Mononuclear cell (primary cell): Measurements from ENCODE around the gene CNOT2. TPM values are rescaled to one million over a fixed set of nuclear protein-coding genes. Genes with fewer than 3 reads are reported as not detected.

Source experiments
- H3K27me3 ChIP-seq: 2 replicates; pipeline ENCODE4 v1.6.0; 2011; ENCODE audit warnings: low read length, control low read depth; ENCODE audit not compliant: insufficient read depth
- H3K4me1 ChIP-seq: 2 replicates; pipeline ENCODE4 v1.5.1; 2011; ENCODE audit warnings: mild to moderate bottlenecking, low read length, control low read depth; ENCODE audit not compliant: insufficient read depth
- H3K4me3 ChIP-seq: 2 replicates; pipeline ENCODE4 v1.5.1; 2011; ENCODE audit warnings: mild to moderate bottlenecking, low read length, moderate library complexity
- H3K9me3 ChIP-seq: 2 replicates; pipeline ENCODE4 v1.5.1; 2011; ENCODE audit warnings: low read depth, mild to moderate bottlenecking, control low read depth, low read length
- total RNA-seq: library from RNA; depleted of rRNA; stranded (reverse); fragments of >200 nt; gene quantifications from one replicate; pipeline ENCODE4 v1.2.3, GENCODE V29; 2012

The CNOT2 gene
- total RNA-seq, 1 donor: 420 TPM

DNA sequence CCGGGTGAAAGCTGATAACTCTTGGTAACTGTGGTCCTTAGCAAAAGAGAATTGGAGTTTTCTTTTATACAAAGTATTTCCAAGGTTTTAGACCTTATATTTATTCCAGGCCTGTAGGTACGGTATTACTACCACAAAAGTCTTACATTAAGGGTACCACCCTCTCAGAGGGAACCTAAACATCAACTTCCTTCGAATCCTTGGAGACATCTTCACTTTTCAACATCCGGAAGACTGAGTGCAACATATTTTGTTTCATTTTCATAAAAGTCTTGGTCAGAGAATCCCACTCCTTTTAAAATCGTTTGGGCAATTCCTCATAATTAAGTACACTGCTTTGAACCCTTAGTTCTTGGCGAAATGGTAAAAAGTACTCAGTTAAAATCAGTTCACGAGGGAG lies 1.2 kb downstream of the CNOT2 start:
- peaks cover 30% of the 10 kb centered on the region for H3K4me1 ChIP-seq
- H3K27me3 ChIP-seq: no peaks in the 10 kb centered on the region
- no peaks in the 10 kb centered on the region for H3K9me3 ChIP-seq
- H3K4me3 ChIP-seq: peak overlapping the region; percentile 92

DNA sequence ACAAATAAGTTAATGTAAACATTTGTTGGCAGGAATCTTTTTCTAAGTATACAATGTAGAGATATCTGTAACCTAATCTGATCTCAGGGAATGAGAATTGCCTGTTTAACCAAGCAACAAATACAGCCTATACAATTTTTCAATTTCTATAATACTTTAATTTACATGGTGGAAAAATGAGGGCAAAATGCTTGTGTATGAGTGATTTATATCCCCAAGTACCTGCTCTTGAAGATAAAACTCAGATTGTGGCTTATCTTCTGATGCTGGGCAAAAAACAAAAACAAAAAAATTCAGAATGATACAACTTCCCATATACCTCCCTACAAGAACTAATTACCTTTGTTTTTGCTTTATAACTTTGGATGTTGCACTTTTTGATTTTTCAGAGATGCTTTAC lies 2.2 kb downstream of the CNOT2 start:
- Histone ChIP-seq H3K4me1 (peaks cover 25% of the 10 kb centered on the region), H3K27me3 (no peaks in the 10 kb centered on the region), H3K4me3 (no peak overlapping the region), H3K9me3 (no peaks in the 10 kb centered on the region)

DNA sequence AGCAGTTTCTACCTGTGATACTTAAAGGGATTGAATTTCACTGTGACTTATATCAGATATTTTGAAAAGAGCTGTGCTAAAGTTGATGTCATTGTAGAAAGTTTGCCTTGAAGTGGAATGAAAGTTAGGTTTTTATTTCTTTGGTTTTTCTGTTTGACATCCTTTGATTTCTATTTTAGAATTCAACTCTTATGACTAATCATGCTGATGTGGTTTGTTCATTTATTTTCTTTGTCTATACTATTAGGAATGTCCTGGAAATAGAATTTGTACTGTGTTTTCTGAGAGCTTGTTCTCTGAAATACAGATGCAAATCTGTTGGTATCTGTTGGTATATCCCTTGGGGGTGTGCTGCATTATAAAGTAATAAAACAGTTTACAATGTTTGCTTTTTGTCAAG lies 3.3 kb downstream of the CNOT2 start:
- Histone ChIP-seq H3K4me3 (no peak overlapping the region), H3K4me1 (peaks cover 24% of the 10 kb centered on the region), H3K27me3 (no peaks in the 10 kb centered on the region), H3K9me3 (no peaks in the 10 kb centered on the region)

DNA sequence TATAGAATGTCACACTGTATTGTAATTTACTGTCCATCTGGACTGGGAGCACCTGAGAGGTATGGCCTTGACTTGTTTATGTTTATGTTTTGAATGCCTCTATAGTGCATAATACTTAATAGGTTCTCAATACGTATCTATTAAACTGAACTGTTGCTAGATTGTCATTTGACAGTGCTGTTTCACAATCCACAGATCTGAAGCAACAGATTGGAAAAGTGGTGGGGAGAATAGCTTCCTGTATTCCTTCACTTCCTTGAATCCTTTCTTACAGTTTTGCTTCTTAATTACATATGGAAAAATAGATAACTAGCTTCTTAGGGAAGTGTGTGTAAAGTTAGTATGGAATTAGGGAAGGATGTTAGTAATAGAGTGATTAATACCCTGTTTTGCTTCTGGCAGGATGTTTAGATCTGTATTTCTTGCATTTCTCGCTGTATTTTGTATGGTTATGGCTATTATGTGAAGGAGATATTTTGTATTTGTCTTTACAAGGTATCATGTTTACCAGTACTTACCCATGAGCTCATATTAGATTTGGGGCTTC lies 4.5 kb downstream of the CNOT2 start:
- no peaks in the 10 kb centered on the region for H3K27me3 ChIP-seq
- no peak overlapping the region for H3K4me3 ChIP-seq
- H3K9me3 ChIP-seq: no peaks in the 10 kb centered on the region
- peaks cover 20% of the 10 kb centered on the region for H3K4me1 ChIP-seq

DNA sequence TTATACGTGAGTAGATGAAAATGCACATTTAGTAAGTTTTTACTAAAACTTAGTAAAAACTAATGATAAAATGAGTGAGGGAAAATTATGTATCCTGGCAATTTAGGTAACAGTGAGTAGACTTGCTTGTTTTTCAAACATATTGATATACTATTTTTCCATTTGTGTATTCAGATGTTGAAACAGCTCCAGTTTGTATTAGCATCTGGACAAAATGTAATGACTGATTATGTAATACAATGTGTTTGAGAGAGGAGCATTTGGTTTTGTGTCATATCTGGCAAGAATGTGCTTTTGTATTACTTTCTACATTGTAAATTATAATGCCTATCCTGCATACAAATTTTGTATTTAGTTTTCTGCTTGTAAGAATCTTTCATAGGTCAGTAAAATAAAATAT lies 5.6 kb downstream of the CNOT2 start:
- Histone ChIP-seq H3K4me3 (no peak overlapping the region), H3K4me1 (peaks cover 20% of the 10 kb centered on the region), H3K27me3 (no peaks in the 10 kb centered on the region), H3K9me3 (no peaks in the 10 kb centered on the region)

DNA sequence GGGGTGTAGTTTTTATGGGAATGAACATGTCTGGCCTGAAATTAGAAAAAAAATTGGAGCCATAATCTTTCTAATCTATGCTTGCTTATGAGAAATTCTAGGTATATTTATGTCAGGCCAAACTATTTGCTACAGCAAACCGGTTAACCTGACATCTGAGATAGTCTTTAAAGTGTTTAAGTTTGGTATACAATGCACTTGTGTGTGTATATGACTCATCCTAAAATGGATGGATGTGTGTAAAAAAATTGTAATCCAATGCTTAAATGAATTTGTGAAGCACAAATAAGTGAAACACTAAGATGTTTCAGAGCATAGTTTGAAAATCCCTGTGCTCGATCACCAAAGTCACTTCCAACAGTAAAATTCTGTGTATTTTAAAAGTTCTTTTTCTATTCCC lies 6.7 kb downstream of the CNOT2 start:
- H3K4me1 ChIP-seq: peaks cover 13% of the 10 kb centered on the region
- H3K4me3 ChIP-seq: no peak overlapping the region
- no peaks in the 10 kb centered on the region for H3K9me3 ChIP-seq
- H3K27me3 ChIP-seq: no peaks in the 10 kb centered on the region

DNA sequence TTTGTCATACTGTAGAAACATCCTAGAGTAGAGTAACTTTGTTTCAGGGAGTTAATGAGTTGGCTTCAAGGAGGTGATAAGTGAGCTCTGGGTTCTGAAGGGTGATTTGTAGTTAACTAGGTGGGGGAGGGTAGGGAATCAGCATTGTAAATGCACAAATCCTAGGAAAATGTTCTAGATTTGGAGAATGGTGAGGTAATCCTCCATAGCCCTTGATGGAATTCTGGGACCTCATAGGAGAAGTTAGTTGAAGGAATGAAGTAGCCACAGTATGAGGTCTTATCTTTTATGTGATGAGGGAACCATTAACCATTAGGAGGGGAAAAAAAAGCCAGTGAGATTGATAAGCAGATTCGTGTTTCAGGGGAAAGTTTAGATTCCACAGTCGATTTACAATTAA lies 8.0 kb downstream of the CNOT2 start:
- Histone ChIP-seq H3K9me3 (no peaks in the 10 kb centered on the region), H3K27me3 (no peaks in the 10 kb centered on the region), H3K4me1 (peaks cover 13% of the 10 kb centered on the region), H3K4me3 (no peak overlapping the region)

DNA sequence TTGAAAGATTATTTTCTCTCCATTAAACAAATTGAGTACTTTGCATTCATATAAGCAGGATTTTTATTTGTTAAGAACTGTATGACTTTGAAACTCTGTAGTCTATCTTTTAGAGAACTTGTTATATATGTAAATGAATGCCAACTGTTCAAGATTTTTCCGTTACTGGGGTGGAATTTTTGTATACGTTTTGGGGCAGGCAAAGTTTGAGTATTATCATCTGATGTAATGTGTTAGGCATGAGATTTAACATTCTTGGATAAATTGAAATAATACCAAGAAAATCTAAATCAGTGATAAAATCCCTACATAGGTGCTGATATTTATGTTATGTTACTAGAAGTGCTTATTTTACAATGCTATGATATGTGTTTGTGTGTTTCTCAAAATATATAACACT lies 8.4 kb downstream of the CNOT2 start:
- Histone ChIP-seq H3K27me3 (no peaks in the 10 kb centered on the region), H3K4me3 (no peak overlapping the region), H3K4me1 (peaks cover 13% of the 10 kb centered on the region), H3K9me3 (no peaks in the 10 kb centered on the region)

DNA sequence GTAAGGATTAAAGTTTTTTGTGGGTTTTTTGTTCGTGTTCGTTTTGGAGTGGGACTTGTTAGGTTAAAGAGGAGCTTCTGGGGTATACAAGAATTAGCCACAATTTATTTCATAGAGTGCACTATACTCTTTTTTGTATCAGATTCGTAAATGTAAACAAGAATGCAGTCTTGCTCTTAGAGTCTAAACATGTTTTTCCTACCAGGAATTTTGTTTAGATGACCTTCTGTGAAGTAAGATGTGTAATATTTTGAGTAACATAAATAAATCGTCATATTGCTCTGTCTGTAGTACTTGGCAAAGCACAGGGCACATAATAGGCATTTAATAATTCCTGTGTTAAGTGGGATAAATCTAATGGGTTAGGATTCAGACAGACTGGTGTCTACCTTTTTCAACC lies 9.6 kb downstream of the CNOT2 start:
- no peaks in the 10 kb centered on the region for H3K27me3 ChIP-seq
- no peaks in the 10 kb centered on the region for H3K9me3 ChIP-seq
- peaks cover 4% of the 10 kb centered on the region for H3K4me1 ChIP-seq
- H3K4me3 ChIP-seq: no peak overlapping the region

DNA sequence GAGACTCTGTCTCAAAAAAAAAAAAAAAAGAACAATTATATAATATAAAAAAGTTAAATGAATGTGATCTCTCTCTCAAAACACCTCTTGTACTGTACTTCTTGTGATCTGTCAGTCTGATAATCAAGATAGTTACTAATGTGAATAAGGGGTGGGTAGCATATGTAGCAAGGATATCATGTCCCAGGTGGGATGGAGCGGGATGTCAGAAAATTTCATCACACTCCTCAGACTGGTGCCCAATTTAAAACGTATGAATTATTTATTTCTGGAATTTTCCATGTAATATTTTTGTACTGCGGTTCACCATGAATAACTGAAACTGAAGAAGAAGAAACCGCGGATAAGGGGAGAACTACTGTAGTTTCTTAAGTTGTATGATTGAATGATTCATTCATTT lies 11.0 kb downstream of the CNOT2 start:
- H3K27me3 ChIP-seq: no peaks in the 10 kb centered on the region
- no peaks in the 10 kb centered on the region for H3K9me3 ChIP-seq
- H3K4me1 ChIP-seq: peaks cover 4% of the 10 kb centered on the region
- H3K4me3 ChIP-seq: no peak overlapping the region

DNA sequence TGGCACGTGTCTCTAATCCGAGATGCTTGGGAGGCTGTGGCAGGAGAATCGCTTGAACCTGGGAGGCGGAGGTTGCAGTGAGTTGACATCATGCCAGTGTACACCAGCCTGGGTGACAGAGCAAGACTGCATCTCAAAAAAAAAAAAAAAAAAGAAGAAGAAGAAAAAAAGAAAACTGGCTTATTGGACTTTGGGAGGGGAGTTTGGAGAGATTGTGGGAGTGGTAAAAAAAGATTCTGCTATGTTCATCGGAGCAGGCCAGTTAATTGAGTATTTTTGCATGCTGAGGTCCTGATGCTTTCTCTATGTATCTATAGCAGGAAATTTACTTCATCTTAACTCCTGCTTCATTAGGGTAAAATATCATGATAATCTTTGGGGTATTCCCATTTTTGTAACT lies 11.6 kb downstream of the CNOT2 start:
- H3K4me1 ChIP-seq: peaks cover 4% of the 10 kb centered on the region
- H3K9me3 ChIP-seq: no peaks in the 10 kb centered on the region
- no peak overlapping the region for H3K4me3 ChIP-seq
- no peaks in the 10 kb centered on the region for H3K27me3 ChIP-seq

DNA sequence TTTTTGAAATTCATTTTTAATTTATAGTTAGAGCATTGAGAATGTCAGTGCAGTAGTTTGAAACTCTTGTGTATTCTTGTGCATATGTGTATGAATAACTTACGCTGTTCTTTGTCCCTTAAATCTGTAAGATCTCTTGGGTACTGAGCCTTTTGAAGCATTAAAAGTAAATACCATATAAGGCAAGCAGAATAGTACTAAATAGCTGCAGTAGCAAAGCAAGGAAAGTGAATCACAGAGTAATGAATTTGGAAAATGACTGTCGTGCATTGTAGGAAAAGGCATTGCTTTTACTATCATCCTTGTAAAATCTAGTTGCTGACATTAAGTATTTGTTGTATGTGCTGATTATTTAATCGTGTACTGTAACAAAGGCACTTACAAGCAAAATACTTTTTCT lies 12.1 kb downstream of the CNOT2 start:
- Histone ChIP-seq H3K4me1 (peaks cover 4% of the 10 kb centered on the region), H3K4me3 (no peak overlapping the region), H3K9me3 (no peaks in the 10 kb centered on the region), H3K27me3 (no peaks in the 10 kb centered on the region)

DNA sequence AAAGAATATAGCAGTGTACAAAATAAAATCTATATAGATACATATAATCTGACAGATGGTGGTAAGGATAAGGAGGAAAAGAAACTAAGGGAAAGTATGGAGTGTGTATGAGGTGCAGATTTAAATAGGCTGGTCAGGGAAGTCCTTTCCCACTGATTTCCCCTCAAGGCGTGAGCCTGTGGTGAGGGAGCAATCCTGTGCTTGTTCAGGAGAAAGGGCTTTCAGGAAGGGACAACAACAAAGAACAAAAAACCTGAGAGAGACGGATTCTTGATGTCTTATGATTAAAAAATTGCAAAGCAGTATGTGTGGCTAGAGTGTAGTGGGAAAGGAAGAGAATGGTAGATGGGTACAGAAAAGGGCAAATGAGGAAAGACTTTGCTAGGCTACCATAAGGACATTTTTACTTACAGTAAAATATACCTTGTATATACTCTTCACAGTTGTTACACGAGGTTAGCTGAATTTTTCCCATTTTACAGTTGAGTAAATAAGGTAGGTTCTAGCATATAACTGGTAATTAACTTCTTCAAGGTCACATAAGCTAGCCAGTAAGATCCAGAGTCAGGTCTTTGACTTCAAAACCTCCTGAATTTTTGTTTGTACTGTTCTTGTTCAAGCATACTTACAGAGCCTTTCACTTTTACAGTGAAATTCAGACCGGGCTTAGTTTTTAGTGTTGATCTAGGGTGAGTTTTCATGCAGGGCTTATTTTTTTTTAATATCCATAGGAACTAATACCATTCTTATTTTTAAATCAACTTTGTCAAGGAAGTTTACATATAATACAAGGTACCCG lies 15.6 kb downstream of the CNOT2 start:
- H3K4me3 ChIP-seq: no peak overlapping the region
- no peaks in the 10 kb centered on the region for H3K27me3 ChIP-seq
- H3K4me1 ChIP-seq: peaks cover 3% of the 10 kb centered on the region
- no peaks in the 10 kb centered on the region for H3K9me3 ChIP-seq

DNA sequence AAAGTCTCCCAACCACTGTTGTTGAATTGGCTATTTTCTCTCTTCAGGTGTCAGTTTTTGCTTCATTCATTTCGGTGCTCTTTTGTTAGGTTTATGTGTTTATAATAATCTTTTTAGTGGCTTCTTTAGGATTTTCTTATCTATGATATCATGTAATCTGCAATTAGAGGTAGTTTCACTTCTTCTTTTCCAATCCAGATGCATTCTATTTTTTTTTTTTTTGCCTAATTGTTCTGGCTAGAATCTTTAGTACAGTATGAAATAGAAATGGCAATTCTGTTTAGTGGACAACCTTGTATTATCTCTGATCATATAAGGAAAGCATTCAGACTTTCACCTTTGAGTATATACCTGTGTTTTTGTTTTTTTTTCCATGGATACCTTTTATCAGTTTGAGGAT lies 17.4 kb downstream of the CNOT2 start:
- H3K27me3 ChIP-seq: no peaks in the 10 kb centered on the region
- H3K4me1 ChIP-seq: peaks cover 12% of the 10 kb centered on the region
- H3K9me3 ChIP-seq: no peaks in the 10 kb centered on the region
- no peak overlapping the region for H3K4me3 ChIP-seq

DNA sequence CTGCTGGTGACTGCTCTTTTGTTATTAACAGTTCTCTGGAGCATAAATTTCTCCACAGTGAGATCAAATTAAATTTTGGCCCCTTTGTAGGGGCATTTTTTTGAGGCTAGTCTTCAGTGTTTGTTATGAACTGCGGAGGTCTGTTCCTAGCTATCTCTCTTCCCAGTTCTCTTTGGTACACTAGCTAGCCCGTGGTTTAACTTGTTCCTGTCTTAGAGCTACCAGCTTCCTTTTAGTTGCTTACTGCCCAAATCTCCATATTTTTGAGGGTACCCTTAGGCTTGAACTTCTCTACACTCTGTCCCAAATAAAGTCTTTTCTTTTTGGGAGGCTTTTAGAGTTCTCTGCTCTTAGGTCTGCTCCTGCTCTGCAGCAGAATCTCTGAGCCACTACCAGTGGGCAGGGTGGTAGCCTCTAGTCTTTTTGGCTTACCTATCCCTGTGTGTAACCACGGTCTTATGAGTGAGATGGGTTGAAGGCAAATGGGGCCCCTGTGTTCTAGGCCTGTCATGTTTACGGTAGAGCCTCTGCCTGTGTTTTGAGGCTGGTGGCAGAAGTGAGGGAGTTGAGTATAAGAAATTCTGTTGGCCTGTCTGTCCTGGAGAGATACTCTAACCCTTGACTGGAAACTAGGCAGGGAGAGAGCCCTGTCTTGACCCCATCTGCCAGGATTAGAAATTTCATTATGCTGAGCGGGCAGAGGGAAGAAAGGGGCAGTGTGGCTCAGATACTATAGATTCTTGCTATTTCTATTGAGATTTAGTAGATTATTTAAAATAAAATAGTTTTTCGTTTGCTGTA lies 21.0 kb downstream of the CNOT2 start:
- Histone ChIP-seq H3K9me3 (no peaks in the 10 kb centered on the region), H3K4me3 (no peak overlapping the region), H3K4me1 (peaks cover 21% of the 10 kb centered on the region), H3K27me3 (no peaks in the 10 kb centered on the region)
